ENCODE data around the gene KCNJ10.

GRCh38 chr1:160063176-160063575 is 6.8 kb downstream of the KCNJ10 start:
- TF ChIP-seq REST (IDR thresholded peaks at IDR 0.05; ENCODE audit: insufficient read depth in 1 of 2, low read depth in 2 of 2, low read length in 2 of 2) (no peak), TAF1 (IDR thresholded peaks at IDR 0.05; ENCODE audit: borderline replicate concordance, insufficient read depth, low read length) (no peak)

Data from PFSK-1 (cell line).